GM21360 (cell line): Measurements from ENCODE around the gene MAP3K14.

ENCODE experiments used
- ATAC-seq: cut with Tn5 transposase; IDR thresholded peaks from one replicate; pipeline ENCODE4 v1.9.1; 2021; ENCODE audit warnings: mild to moderate bottlenecking, moderate library complexity; ENCODE audit not compliant: unreplicated experiment

MAP3K14 gene

DNA sequence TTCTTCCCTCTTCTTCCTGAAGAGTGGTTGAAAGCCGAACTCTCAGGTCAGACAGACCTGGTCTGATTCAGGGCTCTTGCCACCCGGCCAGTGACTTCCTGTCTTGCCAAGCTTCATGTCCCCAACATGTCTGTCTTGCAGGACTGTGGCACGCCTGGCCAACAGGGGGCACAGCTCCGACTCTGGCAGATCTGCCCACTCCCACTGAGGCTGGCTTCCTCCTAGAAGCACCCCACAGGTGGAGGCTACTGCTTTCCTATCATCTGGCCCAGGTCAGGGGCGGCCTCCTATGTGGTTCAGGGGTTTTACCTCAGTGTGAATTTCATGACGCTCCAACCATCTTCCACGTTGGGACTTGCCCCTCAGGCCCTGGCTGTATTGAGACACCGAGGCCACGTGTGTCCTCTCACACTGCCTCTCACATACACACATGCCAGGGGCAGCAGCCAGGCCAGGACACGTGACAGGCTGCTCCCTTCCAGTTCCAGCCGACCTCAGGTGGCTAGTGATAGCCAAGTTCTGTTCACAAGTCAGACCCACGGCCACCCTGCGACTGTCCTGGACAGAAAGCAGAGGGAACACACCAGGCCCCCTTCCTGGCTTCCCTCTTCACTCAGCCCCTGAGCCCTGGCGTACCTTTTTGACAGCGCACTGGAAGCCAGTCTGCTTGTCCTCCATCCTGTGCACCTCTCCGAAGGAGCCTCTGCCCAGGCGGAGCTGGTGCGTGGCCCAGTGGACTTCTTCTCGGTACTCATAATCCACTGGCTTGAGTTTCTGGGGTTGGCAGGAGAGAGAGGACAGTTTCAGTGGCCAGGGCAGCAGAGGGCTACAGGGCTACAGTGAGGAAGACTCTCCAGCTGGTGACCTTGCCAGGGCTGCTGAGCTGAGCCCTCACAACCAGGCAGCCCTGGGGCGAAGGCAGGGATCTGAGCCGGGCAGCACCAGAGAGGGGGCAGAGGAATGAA lies 32.4 kb downstream of the MAP3K14 start:
- no peak for ATAC-seq

DNA sequence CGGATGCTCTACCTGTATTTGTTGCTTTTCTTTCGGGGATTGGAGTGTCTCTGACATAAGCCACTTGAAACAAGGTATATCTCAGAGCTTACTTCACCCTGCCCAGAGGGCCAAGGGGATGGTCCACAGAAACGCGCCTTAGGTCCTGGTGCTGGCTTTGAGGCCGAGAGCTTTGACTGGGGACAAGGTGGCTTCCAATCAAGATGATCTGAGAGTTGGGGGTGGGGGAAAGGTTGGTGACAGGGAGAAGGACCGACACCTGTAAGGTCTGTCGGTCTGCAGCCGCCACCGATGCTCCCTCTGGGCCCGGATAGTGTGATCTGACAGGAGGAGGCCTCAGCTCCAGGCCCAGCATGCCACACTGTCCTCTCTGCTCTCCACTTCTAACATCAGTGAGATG lies 33.1 kb downstream of the MAP3K14 start:
- no peak for ATAC-seq

DNA sequence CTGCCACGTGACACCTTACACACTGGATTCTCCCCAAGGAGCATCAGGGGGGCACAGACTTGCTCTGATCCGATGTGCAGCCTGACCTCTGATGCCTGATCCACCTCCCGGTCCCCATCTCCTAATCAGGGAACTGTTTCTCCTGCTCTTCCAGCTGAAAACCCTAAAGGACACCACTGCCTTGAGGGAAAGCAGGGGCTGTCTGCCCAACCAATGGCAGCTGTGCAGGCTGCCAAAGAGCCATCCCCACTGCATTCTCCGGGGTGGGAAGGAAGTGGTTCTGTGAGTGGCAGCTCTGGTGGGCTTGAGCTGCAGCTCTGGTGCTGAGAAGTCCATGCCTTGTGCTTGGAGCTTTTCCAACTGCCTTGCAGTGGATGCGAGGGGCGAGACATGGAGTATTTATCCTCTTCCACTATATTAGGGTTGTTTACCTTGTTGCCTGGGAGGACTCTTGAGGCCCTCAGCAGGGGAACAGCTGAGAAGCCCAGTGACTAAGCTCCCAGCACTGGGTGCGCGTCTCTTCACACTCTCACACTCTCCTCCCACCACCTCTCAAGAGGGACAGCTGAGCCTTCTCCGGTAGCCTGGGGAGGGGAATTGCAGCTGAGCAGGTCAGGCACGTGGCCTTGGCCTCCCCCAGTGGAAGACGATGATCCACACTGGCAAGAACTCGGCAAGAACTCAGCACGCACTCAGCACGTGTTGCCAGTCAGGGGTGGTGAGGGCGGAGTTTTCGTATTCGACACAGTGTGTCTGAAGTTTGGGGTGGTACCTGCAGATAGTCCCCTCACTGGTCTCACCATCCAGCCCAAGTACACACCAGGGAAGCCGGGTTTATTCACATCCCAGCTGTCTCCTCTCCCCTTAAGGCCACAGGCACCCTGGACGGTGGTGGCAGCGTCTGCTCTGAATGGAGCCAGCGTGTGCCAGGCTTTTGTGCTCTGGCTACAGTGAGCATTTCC lies 33.9 kb downstream of the MAP3K14 start:
- ATAC-seq, result no peak

DNA sequence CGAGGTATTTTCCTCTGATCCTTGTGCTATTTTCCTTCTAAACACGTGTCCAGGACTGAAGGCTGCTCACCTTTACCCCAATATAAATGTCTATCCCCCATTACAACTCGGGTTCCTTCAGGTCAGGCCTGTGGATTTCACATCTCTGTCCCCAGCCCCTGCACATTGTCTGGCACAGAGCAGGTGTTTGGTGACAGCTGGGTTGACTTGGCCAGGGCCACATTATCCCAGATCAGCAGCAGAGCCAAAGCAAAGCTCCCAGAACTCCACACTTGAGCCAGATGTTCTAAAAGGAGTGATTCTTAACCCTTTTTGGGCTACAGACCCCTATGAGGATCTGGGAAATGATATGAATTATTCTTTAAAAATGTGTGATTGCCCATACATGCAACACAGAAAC lies 36.9 kb downstream of the MAP3K14 start:
- no peak for ATAC-seq

DNA sequence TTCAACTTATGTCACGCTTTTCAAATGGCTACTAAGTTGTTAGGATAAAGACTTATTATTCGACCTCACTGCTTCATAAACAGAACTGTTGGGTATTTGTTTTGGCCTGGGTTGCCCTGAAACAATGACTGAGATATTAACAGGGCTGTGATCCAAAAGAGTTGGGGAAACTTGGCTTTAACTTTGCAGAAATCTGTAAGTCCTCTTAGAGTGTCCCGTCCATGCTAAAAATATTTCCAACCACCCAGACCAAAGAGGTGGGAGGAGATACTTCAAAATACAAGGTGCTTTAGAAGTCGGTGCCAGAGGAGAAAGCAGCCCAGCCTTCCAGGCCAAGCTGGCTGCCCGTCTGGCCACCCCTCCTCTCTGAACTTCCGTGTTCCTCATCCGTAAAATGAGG lies 38.8 kb downstream of the MAP3K14 start:
- no peak for ATAC-seq

DNA sequence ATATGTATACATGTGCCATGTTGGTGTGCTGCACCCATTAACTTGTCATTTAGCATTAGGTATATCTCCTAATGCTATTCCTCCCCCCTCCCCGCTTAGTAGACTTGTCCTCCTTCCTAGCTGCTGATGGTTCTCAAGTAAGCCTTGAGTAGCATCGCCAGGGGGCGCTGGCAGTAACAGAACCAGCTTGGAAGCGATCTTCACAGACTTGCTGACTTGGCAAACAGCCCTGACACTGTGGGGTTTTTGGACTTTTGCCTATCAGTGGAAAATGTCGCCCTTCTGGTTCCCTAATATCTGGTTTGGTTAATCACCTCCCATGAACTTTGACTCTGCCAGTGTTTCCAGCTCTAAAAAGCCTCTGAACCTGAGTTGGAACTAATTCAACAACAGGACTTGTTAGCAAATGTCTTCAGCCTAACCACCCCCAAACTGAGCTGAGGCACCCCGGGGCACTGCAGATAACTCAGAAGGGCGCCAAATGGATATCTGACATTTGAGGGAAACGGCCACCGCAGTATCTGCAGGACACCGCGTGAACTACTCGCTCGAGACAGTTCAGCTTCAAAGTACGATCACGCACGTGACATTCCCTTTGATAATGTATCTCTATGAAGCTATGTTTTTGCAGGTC lies 39.5 kb downstream of the MAP3K14 start:
- no peak for ATAC-seq

DNA sequence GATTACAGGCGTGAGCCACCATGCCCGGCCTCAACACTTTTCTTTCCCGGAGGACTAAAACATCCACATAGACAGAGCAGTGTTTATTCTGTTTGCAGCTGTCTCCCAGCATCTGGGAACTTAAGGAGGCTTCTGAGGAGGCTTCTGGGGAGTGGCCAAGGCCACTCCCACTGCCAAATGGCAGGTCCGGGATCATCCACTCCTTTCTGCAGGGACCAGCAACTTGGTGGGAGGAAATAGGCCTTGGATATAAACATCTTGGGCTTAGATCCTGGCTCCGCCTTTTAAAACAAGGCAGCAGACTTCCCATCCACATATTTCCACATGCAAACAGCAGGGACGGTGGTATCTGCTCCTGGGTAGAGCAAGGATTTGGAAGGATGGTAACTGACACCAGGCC lies 40.8 kb downstream of the MAP3K14 start:
- ATAC-seq, result no peak

DNA sequence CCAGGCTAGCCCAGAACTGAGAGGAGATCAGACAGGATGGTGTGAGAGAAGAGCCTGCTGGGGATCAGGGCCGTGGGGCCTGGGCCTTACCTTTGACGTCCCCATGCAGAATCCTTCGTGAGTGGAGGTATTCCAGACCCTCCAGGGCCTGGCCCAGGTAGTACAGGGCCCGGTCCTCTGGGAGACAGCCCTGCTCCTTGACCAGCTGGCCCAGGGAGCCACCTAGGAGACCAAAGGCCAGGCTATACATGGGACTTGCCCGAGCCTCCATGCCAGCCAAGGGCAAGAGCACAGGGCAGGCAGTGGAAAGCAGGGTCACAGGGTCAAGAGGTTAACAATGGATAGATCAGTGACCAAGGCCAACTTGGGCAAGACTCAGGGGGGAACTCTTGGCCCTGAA lies 42.8 kb downstream of the MAP3K14 start:
- ATAC-seq, result no peak

DNA sequence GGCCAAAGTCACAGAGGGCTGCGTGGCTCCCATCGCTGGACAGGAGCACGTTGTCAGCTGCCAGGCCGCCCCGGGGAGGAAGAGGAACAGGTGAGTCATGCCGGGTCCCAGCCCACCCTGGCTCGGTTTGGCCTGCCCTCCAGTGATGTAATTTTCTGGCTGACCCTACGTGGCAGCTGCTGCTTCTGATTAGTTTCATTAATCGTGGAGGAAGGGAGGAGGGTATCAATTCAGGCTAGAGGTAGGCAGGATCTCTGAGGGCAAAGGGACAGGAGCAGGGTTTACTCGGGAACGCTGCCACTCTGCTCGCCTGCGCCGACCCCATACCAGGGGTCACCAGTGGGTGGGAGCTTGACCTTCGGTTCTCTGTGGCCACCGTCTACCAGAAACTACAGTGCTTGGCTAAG lies 43.3 kb downstream of the MAP3K14 start:
- no peak for ATAC-seq

DNA sequence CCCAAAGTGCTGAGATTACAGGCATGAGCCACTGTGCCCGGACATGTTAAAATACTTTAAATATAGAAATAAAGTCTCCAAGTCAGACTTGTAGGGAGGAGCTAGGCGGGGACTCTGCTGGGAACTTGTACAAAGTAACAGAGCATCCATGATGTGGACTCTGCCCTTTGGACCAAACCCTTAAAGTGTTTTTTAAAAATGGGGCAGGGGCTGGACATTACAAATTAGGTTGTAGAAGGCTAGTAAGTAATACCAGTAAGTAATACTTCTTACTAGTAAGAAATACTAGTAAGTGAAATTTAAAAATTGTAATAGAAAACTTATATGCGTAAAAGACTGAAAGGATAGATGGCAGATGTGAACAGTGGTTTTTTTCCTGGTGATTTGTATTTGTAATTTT lies 45.2 kb downstream of the MAP3K14 start:
- ATAC-seq, result no peak

DNA sequence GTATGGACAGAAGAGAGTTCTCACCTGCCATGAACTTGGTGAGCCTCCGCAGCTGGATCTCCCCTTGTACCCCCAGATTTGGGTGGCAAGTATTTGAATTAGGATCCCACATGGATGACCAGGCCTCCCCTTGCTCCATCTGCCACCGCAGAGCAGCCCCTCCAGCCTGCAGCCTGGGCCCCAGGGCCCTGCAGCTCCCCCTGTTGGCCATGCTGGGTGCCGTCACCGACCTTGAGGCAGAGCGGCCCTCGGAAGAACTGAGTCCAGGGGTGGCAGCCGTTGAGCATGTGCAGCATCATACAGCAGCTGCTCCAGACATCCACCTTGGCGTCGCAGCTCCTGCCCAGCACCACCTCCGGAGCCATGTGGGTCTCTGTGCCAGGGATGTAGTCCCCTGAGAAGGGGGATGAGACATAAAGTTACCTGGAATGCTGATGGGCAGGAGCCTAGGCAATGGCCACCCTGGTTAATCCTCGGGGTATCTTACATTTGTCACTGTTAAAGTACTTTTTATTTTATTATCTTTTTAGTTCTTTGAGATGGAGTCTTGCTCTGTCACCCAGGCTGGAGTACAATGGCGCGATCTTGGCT lies 45.9 kb downstream of the MAP3K14 start:
- ATAC-seq, result no peak

DNA sequence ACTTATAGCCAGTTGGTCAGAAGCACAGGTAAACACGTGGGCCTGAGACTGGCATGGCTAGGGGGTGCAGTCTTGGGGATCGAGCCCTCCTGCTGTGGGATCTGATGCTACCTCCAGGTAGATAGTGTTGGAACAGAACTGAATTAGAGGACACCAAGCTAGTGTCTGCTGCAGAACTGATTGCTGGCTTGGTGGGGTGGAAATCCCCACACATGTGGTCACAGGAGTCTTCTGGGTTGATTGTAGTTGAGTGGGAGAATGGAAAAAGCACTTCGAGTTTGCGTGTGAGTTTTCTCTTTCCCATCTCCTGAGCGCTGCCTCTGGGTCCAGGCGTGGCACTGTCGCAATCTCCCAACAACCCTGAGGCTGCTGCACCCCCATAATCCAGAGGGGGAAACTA lies 46.9 kb downstream of the MAP3K14 start:
- no peak for ATAC-seq

DNA sequence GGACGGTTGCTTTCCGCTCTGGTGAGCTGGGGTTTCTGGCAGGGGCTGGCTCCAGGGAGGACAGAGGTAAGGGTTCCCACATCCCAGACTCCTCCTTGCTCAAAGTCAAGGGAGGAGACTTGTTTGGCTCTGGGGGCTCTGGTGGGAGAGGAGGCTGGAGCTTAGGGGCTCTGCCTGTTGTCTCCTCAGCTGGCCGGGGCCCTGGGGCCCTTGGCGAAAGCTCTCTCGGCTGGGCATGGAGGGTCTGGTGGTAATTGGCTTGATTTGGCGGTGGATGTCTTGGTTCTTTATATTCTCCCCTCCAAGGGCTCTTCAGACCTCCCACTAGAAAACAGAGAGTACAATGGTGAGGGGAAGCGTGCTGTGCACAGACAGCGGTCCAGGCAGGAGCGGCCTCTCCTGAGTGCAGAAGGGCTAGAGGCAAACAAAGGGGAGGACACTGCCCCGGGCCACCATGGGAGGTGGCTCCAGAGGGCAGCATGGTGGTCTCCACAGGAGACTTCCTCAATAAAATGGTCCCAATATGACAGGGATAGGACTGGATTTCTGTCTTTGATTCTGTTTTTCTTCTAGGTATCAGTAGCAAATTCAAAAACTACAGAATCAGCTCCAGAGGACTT lies 49.3 kb downstream of the MAP3K14 start:
- ATAC-seq, result no peak

DNA sequence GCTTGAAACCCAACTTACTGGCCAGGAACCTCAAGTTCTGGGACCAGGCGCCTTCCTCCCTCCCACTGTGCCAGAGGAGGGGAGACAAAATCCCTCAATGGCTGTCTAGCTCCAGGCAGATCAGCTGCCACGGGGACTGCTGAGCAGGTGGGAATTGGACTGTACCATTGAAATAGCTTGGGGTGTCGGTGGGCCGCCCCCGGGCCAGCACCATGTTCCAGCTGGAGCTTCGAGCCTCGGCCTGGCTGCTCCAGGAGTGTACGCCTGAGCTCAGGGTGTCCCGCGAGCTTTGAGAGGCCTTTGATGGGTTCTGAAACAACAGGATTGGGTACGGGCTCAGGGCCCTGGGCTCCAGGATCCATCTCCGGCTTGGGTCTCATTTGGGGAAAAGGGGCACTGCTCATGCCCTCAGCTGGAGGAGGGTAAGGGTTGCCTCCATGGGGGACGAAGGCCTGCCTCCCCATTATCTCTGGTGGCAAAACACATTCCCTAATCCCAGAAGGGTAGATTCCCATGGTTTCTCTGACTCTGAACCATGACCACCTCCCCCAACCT lies 50.4 kb downstream of the MAP3K14 start:
- no peak for ATAC-seq

DNA sequence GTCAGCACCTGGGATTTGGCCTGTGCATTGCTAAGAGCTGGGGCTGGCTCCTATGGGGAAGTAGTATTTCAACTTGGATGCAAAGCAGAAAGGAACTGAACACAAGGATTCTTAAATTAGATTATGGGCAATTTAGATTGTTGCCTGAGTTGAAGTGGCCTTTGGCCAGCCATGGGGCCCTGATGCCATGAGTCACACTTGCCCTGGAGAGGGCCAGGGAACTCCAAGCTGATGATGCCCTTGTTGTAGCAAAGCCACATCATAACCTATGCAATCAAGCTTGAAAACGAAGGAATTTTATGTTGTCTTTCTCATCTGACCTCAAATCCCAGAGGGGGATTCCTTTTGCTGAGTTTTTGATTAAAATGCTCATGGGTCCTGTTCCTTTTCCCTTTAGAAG lies 51.0 kb downstream of the MAP3K14 start:
- no peak for ATAC-seq

DNA sequence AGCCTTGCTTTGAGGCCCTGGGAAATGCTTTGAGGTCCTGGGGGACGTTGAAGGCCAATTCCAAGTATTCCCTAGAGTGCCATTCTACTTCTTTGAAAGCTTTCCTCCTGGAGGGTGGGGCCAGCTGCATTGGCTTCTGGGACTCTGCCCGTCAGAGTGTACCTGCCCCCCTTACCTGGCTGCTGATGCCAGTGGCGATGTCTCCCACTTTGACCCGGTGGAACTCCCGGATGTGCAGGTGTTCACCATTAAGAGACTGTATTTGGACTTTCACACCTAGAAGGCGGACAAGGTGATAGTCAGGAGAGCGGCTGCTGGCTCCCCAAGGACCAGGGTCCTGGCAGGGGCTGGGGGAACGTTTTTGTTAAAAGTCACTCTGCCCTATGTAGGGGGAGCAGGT lies 51.8 kb downstream of the MAP3K14 start:
- ATAC-seq, result no peak

DNA sequence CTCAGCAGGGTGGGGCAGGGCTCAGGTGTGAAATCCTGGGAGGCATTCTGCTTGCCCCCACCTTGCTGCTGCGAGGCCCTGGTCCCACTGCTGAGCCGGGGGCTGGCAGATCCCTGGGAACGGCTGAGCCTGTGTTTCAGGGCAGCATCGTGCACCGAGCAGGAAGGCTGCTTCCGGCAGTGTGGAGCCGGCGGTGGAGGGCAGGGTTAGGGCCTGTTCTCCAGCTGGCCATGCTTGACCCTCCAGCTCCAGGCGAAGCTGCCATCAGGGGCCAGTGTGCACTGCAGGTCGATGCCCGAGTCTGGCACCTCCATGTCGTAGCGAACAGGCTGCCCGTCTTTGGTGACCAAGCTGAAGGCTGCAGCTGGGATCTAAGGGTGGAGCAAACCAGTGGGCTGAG lies 52.4 kb downstream of the MAP3K14 start:
- ATAC-seq, result no peak

DNA sequence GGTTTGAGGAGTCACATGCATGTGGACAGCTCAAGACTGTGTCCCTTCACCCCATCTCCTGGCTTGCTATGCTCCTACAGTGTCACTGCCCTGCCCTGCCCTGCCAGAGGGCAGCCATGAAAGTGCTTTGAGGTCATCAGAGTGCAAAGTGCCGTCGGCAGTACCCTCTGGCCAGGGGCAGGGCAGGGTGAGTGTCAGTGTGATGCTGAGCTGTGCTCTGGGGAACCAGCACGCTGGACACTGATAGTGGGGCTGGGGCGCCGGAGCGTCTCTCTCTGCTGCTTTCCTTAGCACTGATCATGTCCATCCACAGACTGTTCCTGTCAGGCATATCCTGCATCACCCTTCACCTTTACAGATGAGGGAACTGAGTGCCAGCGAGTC lies 53.4 kb downstream of the MAP3K14 start:
- no peak for ATAC-seq

DNA sequence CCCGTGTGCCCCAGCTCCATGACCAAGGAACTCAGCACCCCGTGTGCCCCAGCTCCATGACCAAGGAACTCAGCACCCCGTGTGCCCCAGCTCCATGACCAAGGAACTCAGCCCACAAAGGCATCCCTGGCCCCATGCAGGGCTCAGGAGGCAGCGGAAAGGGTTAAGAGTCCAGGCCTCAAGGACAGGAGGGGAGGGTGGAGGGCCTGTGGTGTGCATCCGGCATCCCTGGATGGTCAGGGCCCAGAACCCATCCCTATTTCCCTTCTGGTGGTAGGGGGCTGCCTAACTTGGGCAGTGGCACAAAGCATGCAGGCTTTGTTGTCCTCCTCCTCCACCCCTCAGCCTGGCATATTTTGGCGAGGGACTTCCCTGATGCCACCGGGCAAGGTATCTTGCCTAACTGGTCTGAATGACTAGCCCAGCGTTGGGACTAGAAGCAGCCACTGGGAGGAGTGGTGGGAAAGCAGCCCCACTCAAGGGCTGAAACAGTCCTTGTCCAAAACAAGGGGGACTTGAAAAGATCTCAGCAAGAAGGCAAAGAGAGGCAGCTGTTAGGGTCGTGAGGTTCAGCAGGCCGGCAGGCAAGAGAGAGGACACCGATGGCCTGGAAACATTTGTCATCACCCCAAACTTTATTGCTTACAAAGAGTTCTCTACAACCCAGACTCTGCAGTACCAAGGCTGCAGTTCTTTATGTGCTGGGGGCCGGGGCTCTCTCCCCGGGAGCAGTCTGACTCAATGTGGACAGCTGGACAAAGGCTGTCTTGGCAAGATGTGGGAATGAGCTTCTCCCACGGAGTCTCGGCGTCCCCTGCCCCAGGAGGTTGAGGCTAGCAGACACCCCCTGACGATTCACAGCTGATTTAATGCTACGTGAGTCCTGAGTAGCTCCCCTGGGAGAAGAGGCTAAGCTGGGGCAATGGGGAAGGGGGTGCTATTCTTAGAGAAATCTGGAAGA lies 54.0 kb downstream of the MAP3K14 start:
- ATAC-seq, result no peak
